Liver (tissue), 9 donors: Measurements from ENCODE around the gene POT1. TPM values are rescaled to one million over a fixed set of nuclear protein-coding genes. Genes with fewer than 3 reads are reported as not detected.

Source experiments
- DNase-seq: peaks from one replicate; pipeline ENCODE4 v3.0.0-alpha.2; 2017; ENCODE audit warnings: low spot score
- H3K27ac ChIP-seq, 2 donors: one replicate each; pipeline ENCODE4 v1.7.0; 2013; ENCODE audit warnings: inconsistent platforms in 2 of 2, low read length in 2 of 2, control low read depth in 1 of 2, low read depth in 1 of 2, mild to moderate bottlenecking in 1 of 2
- H3K27me3 ChIP-seq, 4 donors: one replicate each; pipeline versions ENCODE4 v1.6.1 to v1.7.0; 2013; ENCODE audit warnings: low read length in 3 of 4, inconsistent platforms in 1 of 4, mild to moderate bottlenecking in 1 of 4, moderate library complexity in 1 of 4; ENCODE audit not compliant: control insufficient read depth in 4 of 4, insufficient read depth in 4 of 4
- H3K36me3 ChIP-seq, 4 donors: one replicate each; pipeline versions ENCODE4 v1.6.1 to v1.7.0; 2013; ENCODE audit warnings: low read length in 3 of 4, mild to moderate bottlenecking in 3 of 4, low read depth in 1 of 4, moderate library complexity in 1 of 4; ENCODE audit not compliant: control insufficient read depth in 4 of 4, insufficient read depth in 3 of 4
- H3K4me1 ChIP-seq, 4 donors: one replicate each; pipeline versions ENCODE4 v1.6.1 to v1.7.0; 2013; ENCODE audit warnings: low read length in 3 of 4, mild to moderate bottlenecking in 3 of 4, moderate library complexity in 1 of 4; ENCODE audit not compliant: control insufficient read depth in 4 of 4, insufficient read depth in 4 of 4
- H3K4me3 ChIP-seq, 3 donors: one replicate each; pipeline versions ENCODE4 v1.6.1 to v1.7.0; 2013; ENCODE audit warnings: low read length in 3 of 3, control low read depth in 1 of 3, low read depth in 1 of 3, mild to moderate bottlenecking in 1 of 3
- H3K9ac ChIP-seq, 2 donors: one replicate each; pipeline ENCODE4 v1.7.0; 2013; ENCODE audit warnings: low read length in 2 of 2, mild to moderate bottlenecking in 2 of 2, moderate library complexity in 2 of 2, control low read depth in 1 of 2, low read depth in 1 of 2
- H3K9me3 ChIP-seq, 4 donors: one replicate each; pipeline versions ENCODE4 v1.6.1 to v1.7.0; 2013; ENCODE audit warnings: low read length in 3 of 4; ENCODE audit not compliant: control insufficient read depth in 4 of 4
- ATF3 ChIP-seq: IDR thresholded peaks from 2 replicates; pipeline ENCODE4 v1.6.1; 2016; ENCODE audit warnings: antibody characterized with exemption
- CTCF ChIP-seq: fragments of 150-350 bp; IDR thresholded peaks from 2 replicates; pipeline ENCODE4 v1.5.1; 2017; ENCODE audit warnings: improper control_type of control experiment, low read depth, low read length; ENCODE audit not compliant: missing input control
- EGR1 ChIP-seq, 2 donors: IDR thresholded peaks; 2 replicates each; pipeline ENCODE4 v1.6.1; 2016 to 2018; ENCODE audit warnings: antibody characterized with exemption in 2 of 2, low read depth in 2 of 2
- FOXA1 ChIP-seq: IDR thresholded peaks from 2 replicates; pipeline ENCODE4 v1.6.1; 2016; ENCODE audit warnings: antibody characterized with exemption
- HNF4G ChIP-seq: IDR thresholded peaks from 2 replicates; pipeline ENCODE4 v1.6.1; 2016; ENCODE audit warnings: antibody characterized with exemption
- RAD21 ChIP-seq, 2 donors: IDR thresholded peaks; 2 replicates each; pipeline ENCODE4 v1.6.1; 2016; ENCODE audit warnings: antibody characterized with exemption in 2 of 2, mild to moderate bottlenecking in 2 of 2
- REST ChIP-seq: IDR thresholded peaks from 2 replicates; pipeline ENCODE4 v1.6.1; 2016; ENCODE audit warnings: antibody characterized with exemption, mild to moderate bottlenecking
- RXRA ChIP-seq, 2 donors: IDR thresholded peaks; 2 replicates each; pipeline ENCODE4 v1.6.1; 2017 to 2018; ENCODE audit warnings: antibody characterized with exemption in 2 of 2, mild to moderate bottlenecking in 1 of 2
- SP1 ChIP-seq: IDR thresholded peaks from 2 replicates; pipeline ENCODE4 v1.6.1; 2018; ENCODE audit warnings: antibody characterized with exemption, mild to moderate bottlenecking
- TAF1 ChIP-seq: conservative IDR thresholded peaks from 2 replicates; pipeline ENCODE4 v1.6.1; 2016; ENCODE audit warnings: antibody characterized with exemption, mild to moderate bottlenecking
- YY1 ChIP-seq: IDR thresholded peaks from 2 replicates; pipeline ENCODE4 v1.6.1; 2016; ENCODE audit warnings: antibody characterized with exemption, mild to moderate bottlenecking
- WGBS: extraction: QIAGEN DNeasy Blood & Tissue Kit; methylation state at CpG from one replicate; pipeline ENCODE4 v1.1.7; 2013; 5-methylcytosine and 5-hydroxymethylcytosine counted together
- polyA plus RNA-seq, 2 donors: library from polyadenylated mRNA; stranded (reverse) in 1 of 2; unstranded in 1 of 2; fragments of 200-250 nt in 1 of 2; fragments of >200 nt in 1 of 2; fragmentation: Nextera tagmentation in 1 of 2; extraction: Ambion mirVana in 1 of 2; gene quantifications; one replicate each; pipeline versions ENCODE4 v1.2.1 to v1.2.3, GENCODE V29; 2013 to 2015
- total RNA-seq, 2 donors: library from RNA; depleted of rRNA; stranded (reverse); fragments of >200 nt; gene quantifications; one replicate each; pipeline ENCODE4 v1.2.3, GENCODE V29; 2014
- TF ChIP-seq, protein P1 (sequence below): IDR thresholded peaks from 2 replicates; pipeline ENCODE4 v1.6.1; 2016; ENCODE audit warnings: antibody characterized with exemption
- donor health status: healthy.
- donor health status: healthy.
- donor health status: healthy.
- donor health status: healthy.
- donor health status: healthy.

POT1 gene
- total and polyA plus RNA-seq, 4 donors, result 4.9 to 35.5 (median 8.5) TPM

DNA sequence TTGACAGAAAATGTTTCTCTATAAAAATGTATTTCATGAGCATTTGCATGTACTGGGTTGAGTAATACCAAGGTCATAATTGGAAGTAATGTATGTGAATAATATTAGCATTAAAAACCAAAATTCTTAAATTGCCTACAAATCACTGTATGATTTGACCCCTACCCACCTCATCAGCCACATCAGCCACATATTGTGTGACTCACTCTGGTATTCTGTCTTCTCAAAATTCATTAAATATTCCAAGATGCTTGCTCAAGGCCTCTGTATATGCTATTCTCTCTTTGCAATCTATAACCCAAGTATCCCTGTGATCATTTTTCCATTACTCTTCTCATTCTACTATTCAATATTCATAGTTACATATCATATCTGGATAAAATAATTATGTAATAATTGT lies 21.4 kb downstream of the POT1 start:
- H3K4me3 ChIP-seq, result no peak overlapping the region
- no peaks in the 10 kb centered on the region for H3K4me1 ChIP-seq
- H3K36me3 ChIP-seq, result no peaks in the 10 kb centered on the region
- H3K27me3 ChIP-seq, result no peaks in the 10 kb centered on the region
- no peak overlapping the region for H3K9ac ChIP-seq
- no peak overlapping the region for H3K27ac ChIP-seq
- no peaks in the 10 kb centered on the region for H3K9me3 ChIP-seq
- TF ChIP-seq YY1 (no peak), REST (no peak), CTCF (no peak), TAF1 (no peak), RAD21 (IDR thresholded peaks at IDR 0.05) (no peak), SP1 (no peak), HNF4G (no peak), EGR1 (IDR thresholded peaks at IDR 0.05; ENCODE audit: low read depth in 2 of 2) (no peak)
- TF ChIP-seq, protein P1, sequence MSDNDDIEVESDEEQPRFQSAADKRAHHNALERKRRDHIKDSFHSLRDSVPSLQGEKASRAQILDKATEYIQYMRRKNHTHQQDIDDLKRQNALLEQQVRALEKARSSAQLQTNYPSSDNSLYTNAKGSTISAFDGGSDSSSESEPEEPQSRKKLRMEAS, result no peak
- DNase-seq, result no peak

DNA sequence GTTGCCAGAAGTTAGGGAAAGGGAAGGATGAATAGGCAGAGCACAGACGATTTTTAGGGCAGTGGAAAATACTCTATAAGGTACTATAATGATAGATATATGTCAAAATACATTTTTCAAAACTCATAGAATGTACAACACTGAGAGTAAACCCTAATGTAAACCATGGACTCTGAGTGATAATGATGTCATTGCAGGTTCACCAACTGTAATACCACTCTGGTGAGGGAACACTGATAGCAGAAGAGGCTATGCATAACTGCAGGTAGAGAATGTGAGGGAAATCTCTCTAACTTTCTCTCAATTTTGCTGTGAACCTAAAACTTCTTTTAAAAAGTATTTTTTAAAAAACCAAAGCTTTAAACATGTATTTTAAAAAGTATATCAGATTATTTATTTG lies 22.1 kb downstream of the POT1 start:
- no peak overlapping the region for H3K4me3 ChIP-seq
- 83% methylated on average over 1 of the region's 1 CpG for WGBS
- no peak overlapping the region for H3K9ac ChIP-seq
- H3K27me3 ChIP-seq, result no peaks in the 10 kb centered on the region
- no peaks in the 10 kb centered on the region for H3K4me1 ChIP-seq
- DNase-seq, result no peak
- no peak for TF ChIP-seq ATF3
- no peak for TF ChIP-seq RXRA (IDR thresholded peaks at IDR 0.05)
- no peak for TF ChIP-seq EGR1 (IDR thresholded peaks at IDR 0.05; ENCODE audit: low read depth in 2 of 2)
- TF ChIP-seq RAD21 (IDR thresholded peaks at IDR 0.05), result no peak
- TF ChIP-seq, protein P1, result no peak
- no peak for TF ChIP-seq SP1
- H3K36me3 ChIP-seq, result no peaks in the 10 kb centered on the region
- no peak overlapping the region for H3K27ac ChIP-seq
- H3K9me3 ChIP-seq, result no peaks in the 10 kb centered on the region

- H3K27ac ChIP-seq, result no peak overlapping the region
- H3K9me3 ChIP-seq, result no peaks in the 10 kb centered on the region
- H3K36me3 ChIP-seq, result peaks cover 0 to 3% (median 0%) of the 10 kb centered on the region in 4 donors
- no peaks in the 10 kb centered on the region for H3K27me3 ChIP-seq
- DNase-seq, result no peak
- no peaks in the 10 kb centered on the region for H3K4me1 ChIP-seq
- H3K4me3 ChIP-seq, result no peak overlapping the region
- 94% methylated on average over 1 of the region's 1 CpG for WGBS
- H3K9ac ChIP-seq, result no peak overlapping the region
- TF ChIP-seq SP1 (no peak), RAD21 (IDR thresholded peaks at IDR 0.05) (no peak), ATF3 (no peak), CTCF (no peak), REST (no peak), HNF4G (no peak), FOXA1 (no peak), EGR1 (IDR thresholded peaks at IDR 0.05; ENCODE audit: low read depth in 2 of 2) (no peak)
Observed at GRCh38 chr7:124898531-124898930, 31.1 kb downstream of the POT1 start.
